Subcutaneous abdominal adipose tissue (tissue), 5 donors: ENCODE measurements around the gene TEX30.
"Not testable (repeated sequence)": the region's sequence is repeated elsewhere in the genome, so short reads cannot be mapped to it uniquely, and the experiment has no call there.

Experiments
- H3K27ac ChIP-seq: one replicate; pipeline ENCODE4 v1.7.0; 2013; ENCODE audit warnings: low read depth, mild to moderate bottlenecking, inconsistent platforms, low read length, moderate library complexity
- H3K27me3 ChIP-seq, 5 donors: one replicate each; pipeline ENCODE4 v1.7.0; 2013; ENCODE audit warnings: low read length in 5 of 5, inconsistent platforms in 1 of 5; ENCODE audit not compliant: control insufficient read depth in 5 of 5, insufficient read depth in 4 of 5
- H3K36me3 ChIP-seq, 5 donors: one replicate each; pipeline ENCODE4 v1.7.0; 2013; ENCODE audit warnings: low read length in 5 of 5; ENCODE audit not compliant: control insufficient read depth in 5 of 5, insufficient read depth in 5 of 5
- H3K4me1 ChIP-seq, 5 donors: one replicate each; pipeline ENCODE4 v1.7.0; 2013; ENCODE audit warnings: low read length in 5 of 5, mild to moderate bottlenecking in 3 of 5, moderate library complexity in 1 of 5; ENCODE audit not compliant: control insufficient read depth in 5 of 5, insufficient read depth in 5 of 5
- H3K4me3 ChIP-seq, 5 donors: one replicate each; pipeline ENCODE4 v1.7.0; 2013; ENCODE audit warnings: low read length in 5 of 5, low read depth in 1 of 5
- H3K9ac ChIP-seq, 5 donors: one replicate each; pipeline ENCODE4 v1.7.0; 2013; ENCODE audit warnings: low read length in 5 of 5, mild to moderate bottlenecking in 4 of 5, moderate library complexity in 3 of 5
- H3K9me3 ChIP-seq, 5 donors: one replicate each; pipeline ENCODE4 v1.7.0; 2013; ENCODE audit warnings: low read length in 5 of 5; ENCODE audit not compliant: control insufficient read depth in 5 of 5
- donor health status: healthy.
- donor health status: healthy.
- donor health status: healthy.
- donor health status: healthy.
- donor health status: healthy.

The TEX30 gene

GRCh38 chr13:102780656-102781055, 7.1 kb upstream of the TEX30 start:
- not testable (repeated sequence) for H3K9me3 ChIP-seq, H3K36me3 ChIP-seq, H3K27me3 ChIP-seq, H3K4me3 ChIP-seq, H3K4me1 ChIP-seq, H3K9ac ChIP-seq, H3K27ac ChIP-seq

- H3K9ac ChIP-seq, result no peak overlapping the region
- H3K4me1 ChIP-seq, result no peaks in the 10 kb centered on the region
- no peaks in the 10 kb centered on the region for H3K27me3 ChIP-seq
- no peaks in the 10 kb centered on the region for H3K9me3 ChIP-seq
- H3K27ac ChIP-seq, result no peak overlapping the region
- no peaks in the 10 kb centered on the region for H3K36me3 ChIP-seq
- H3K4me3 ChIP-seq, result no peak overlapping the region
Measured at GRCh38 chr13:102779436-102780159, 6.0 kb upstream of the TEX30 start.

GRCh38 chr13:102777736-102778135, 4.2 kb upstream of the TEX30 start:
- no peak overlapping the region for H3K27ac ChIP-seq
- no peak overlapping the region for H3K9ac ChIP-seq
- H3K4me3 ChIP-seq, result no peak overlapping the region
- H3K4me1 ChIP-seq, result peaks cover 0 to 13% (median 9%) of the 10 kb centered on the region in 5 donors
- H3K9me3 ChIP-seq, result no peaks in the 10 kb centered on the region
- no peaks in the 10 kb centered on the region for H3K36me3 ChIP-seq
- H3K27me3 ChIP-seq, result no peaks in the 10 kb centered on the region

- H3K9me3 ChIP-seq, result no peaks in the 10 kb centered on the region
- H3K9ac ChIP-seq, result no peak overlapping the region
- peaks cover 0 to 19% (median 15%) of the 10 kb centered on the region in 5 donors for H3K4me1 ChIP-seq
- no peak overlapping the region for H3K4me3 ChIP-seq
- H3K27me3 ChIP-seq, result no peaks in the 10 kb centered on the region
- H3K36me3 ChIP-seq, result no peaks in the 10 kb centered on the region
- no peak overlapping the region for H3K27ac ChIP-seq
Measured at GRCh38 chr13:102776271-102776670, 2.7 kb upstream of the TEX30 start.

GRCh38 chr13:102774591-102775520, 1.3 kb upstream of the TEX30 start:
- no peak overlapping the region for H3K9ac ChIP-seq
- no peak overlapping the region for H3K27ac ChIP-seq
- H3K4me3 ChIP-seq, result peak overlapping the region in 1 of 5 donors; percentile 84
- H3K9me3 ChIP-seq, result no peaks in the 10 kb centered on the region
- H3K4me1 ChIP-seq, result peaks cover 0 to 19% (median 15%) of the 10 kb centered on the region in 5 donors
- H3K36me3 ChIP-seq, result no peaks in the 10 kb centered on the region
- no peaks in the 10 kb centered on the region for H3K27me3 ChIP-seq

GRCh38 chr13:102774214-102774568, 605 bp upstream of the TEX30 start:
- no peaks in the 10 kb centered on the region for H3K36me3 ChIP-seq

GRCh38 chr13:102772042-102772425, 1.6 kb downstream of the TEX30 start:
- H3K4me1 ChIP-seq, result peaks cover 0 to 19% (median 15%) of the 10 kb centered on the region in 5 donors
- no peak overlapping the region for H3K4me3 ChIP-seq

More at GRCh38 chr13:102774214-102774568, 605 bp upstream of the TEX30 start:
- H3K9ac ChIP-seq, result peak overlapping the region in 4 of 5 donors; percentile 71 to 94 (median 82)
- no peaks in the 10 kb centered on the region for H3K27me3 ChIP-seq
- peaks cover 0 to 19% (median 15%) of the 10 kb centered on the region in 5 donors for H3K4me1 ChIP-seq
- peak overlapping the region; percentile 64 for H3K27ac ChIP-seq
- H3K9me3 ChIP-seq, result no peaks in the 10 kb centered on the region
- peak overlapping the region; percentile 80 to 90 (median 84) for H3K4me3 ChIP-seq

GRCh38 chr13:102771298-102772041, 2.1 kb downstream of the TEX30 start:
- Histone ChIP-seq H3K9me3 (no peaks in the 10 kb centered on the region), H3K9ac (no peak overlapping the region), H3K4me1 (peaks cover 0 to 19% (median 15%) of the 10 kb centered on the region in 5 donors), H3K27ac (no peak overlapping the region), H3K4me3 (no peak overlapping the region), H3K27me3 (no peaks in the 10 kb centered on the region), H3K36me3 (no peaks in the 10 kb centered on the region)

More at GRCh38 chr13:102772042-102772425, 1.6 kb downstream of the TEX30 start:
- Histone ChIP-seq H3K9ac (no peak overlapping the region), H3K27me3 (no peaks in the 10 kb centered on the region), H3K36me3 (no peaks in the 10 kb centered on the region), H3K9me3 (no peaks in the 10 kb centered on the region), H3K27ac (no peak overlapping the region)

- Histone ChIP-seq H3K4me1 (peaks cover 0 to 19% (median 15%) of the 10 kb centered on the region in 5 donors), H3K27ac (no peak overlapping the region), H3K4me3 (no peak overlapping the region), H3K27me3 (no peaks in the 10 kb centered on the region), H3K9ac (no peak overlapping the region), H3K9me3 (no peaks in the 10 kb centered on the region), H3K36me3 (peaks cover 0 to 2% (median 0%) of the 10 kb centered on the region in 5 donors)
Measured at GRCh38 chr13:102770435-102770834, 3.2 kb downstream of the TEX30 start.
